ENCODE results near the gene NDUFA5.

The NDUFA5 gene

GRCh38 chr7:123505221-123505620 is 52.4 kb downstream of the NDUFA5 start:
- no peak for DNase-seq (ENCODE audit: low read depth in 2 of 2)

- no peak for DNase-seq (ENCODE audit: low read depth in 2 of 2)
Observed at GRCh38 chr7:123502201-123502600, 55.4 kb downstream of the NDUFA5 start.

GRCh38 chr7:123500878-123501489 is 56.6 kb downstream of the NDUFA5 start:
- no peak for DNase-seq (ENCODE audit: low read depth in 2 of 2)

GRCh38 chr7:123499211-123499970 is 58.2 kb downstream of the NDUFA5 start:
- DNase-seq (ENCODE audit: low read depth in 2 of 2), result no peak

GRCh38 chr7:123498601-123499000 is 59.0 kb downstream of the NDUFA5 start:
- DNase-seq (ENCODE audit: low read depth in 2 of 2), result no peak

GRCh38 chr7:123498031-123498430 is 59.6 kb downstream of the NDUFA5 start:
- no peak for DNase-seq (ENCODE audit: low read depth in 2 of 2)

GRCh38 chr7:123494193-123494796 is 63.3 kb downstream of the NDUFA5 start:
- no peak for DNase-seq (ENCODE audit: low read depth in 2 of 2)

GRCh38 chr7:123492485-123492884 is 65.1 kb downstream of the NDUFA5 start:
- DNase-seq (ENCODE audit: low read depth in 2 of 2), result no peak
